Raji (cell line): ENCODE data around the gene PRKAB2.

Source experiments
- POLR2A ChIP-seq: IDR thresholded peaks from 2 replicates; pipeline ENCODE4 v1.6.1; 2011; ENCODE audit warnings: low read depth, low read length, control low read depth; ENCODE audit not compliant: insufficient read depth

Gene PRKAB2

DNA sequence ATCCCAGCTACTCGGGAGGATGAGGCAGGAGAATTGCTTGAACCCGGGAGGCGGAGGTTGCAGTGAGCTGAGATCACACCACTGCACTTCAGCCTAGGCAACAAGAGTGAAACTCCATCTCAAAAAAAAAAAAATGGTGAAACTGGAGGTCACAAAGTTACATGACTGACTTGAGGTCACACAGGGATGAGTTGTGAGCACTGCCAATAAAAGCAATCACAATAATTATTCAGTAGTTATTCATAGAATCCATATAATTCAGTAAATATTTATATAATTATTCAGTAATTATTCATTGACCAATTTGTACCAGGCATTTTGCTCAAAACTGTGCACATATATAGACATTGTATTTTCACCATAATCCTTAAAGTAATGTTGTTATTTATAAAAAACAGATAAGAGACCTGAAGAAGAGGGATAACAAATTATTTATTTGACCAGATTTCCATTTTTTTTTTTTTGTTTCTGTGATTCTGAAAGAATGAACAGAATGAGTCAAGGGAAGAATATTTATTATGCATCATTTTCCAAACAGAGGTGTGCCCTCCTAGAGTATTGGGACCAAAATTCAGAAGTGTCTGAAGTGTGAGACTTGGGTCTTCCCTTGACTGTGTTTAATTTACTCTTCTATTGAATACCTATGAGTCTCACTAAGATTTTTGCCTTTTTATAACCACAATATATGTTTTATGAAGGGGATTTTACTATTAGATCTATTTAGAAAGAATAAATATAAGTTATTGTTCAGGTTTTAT is 43.0 kb downstream of the PRKAB2 start:
- TF ChIP-seq POLR2A = no peak

DNA sequence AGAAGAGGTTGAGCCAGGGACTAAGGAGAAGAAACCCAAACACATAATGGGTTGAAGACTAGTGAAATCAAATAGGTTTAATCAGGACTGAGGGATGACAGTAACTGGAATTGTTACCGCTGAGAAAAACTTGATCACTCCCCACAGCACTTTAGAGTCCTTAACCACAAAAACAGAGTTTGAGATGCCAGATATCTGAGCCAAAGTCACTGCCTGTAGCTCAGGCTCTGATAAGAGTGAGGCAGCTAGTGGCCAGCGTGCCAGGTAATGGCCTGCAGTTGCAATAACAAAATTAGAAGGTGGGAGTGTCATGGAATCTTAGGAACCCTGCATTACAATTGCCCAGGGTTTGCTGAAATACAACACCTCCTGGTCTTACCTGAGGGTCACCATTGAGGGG is 48.0 kb downstream of the PRKAB2 start:
- no peak for TF ChIP-seq POLR2A

DNA sequence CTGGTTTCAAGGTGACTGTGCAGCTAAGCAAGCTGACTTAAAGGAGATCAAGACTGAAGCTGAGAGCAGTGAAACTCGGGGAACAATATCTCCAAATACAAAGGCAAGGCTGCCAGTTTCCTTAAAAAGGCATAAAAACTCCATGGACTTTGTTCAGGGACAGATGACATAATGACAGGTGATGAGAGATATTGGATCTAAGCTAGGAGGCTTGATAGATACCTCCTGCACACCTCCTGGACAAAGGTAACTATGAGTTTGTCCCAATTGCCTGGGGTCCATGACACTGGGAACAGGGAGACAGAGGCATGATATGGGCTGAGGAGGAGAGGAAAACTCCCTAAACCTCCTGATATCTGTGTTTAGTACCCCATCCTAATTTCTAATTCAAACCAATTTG is 55.2 kb downstream of the PRKAB2 start:
- TF ChIP-seq POLR2A = no peak

DNA sequence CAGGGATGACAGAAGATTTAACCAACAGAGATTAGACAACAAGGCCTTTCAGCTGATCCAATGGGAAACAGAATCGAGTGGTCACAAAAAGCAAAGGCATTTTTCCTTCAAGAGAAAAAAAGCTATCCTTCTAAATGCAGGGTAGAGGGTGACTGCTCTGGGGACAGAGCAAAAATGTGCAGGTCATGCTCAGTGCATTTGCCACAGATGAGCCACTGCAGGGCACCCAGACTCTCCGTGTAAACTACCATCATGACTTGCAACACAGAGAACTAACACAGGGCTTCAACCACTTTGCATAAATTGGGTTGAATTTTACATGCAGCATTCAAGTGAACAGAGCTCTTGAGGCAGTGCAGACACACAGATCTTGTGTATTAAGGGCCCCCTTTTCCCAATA is 56.8 kb downstream of the PRKAB2 start:
- TF ChIP-seq POLR2A = no peak

DNA sequence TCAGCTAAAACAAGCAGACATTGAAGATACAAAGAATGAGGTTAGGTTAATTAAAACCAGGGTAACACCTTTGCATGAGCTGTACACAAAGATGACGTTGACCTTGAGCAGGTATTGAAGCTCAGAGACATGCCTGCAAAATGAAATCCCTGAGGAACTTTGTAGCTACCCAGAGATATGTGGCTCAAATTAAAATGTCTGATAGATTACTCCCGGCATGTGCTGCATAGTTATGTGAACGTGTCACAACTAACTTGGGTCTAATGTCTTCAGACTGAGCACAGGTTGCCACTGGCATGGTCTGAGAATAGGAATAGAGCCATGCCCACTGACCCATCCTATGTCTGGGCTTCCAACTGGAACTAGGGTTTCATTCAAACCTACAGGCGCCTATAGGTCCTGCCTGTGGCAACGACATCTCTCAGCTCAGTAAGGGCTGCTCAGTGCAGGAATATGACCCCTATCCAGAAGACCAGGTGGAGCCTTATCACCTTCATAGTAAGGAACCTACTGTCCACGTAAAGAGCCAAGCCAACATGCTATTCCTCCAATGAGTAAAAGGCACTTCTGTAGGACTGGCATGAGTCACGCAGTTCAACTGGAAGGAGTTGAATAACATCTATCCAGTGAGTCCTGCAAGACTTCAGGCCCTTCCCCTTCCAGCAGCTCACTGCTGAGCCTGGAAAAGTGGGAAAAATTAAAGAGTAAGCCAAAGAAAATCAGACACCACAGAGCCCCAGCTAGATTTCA is 60.7 kb downstream of the PRKAB2 start:
- no peak for TF ChIP-seq POLR2A

- TF ChIP-seq POLR2A = no peak
Measured at GRCh38 chr1:147110872-147111271, 61.4 kb downstream of the PRKAB2 start.

- TF ChIP-seq POLR2A = no peak
Measured at GRCh38 chr1:147110434-147110833, 61.8 kb downstream of the PRKAB2 start.

GRCh38 chr1:147109762-147110161 is 62.5 kb downstream of the PRKAB2 start:
- TF ChIP-seq POLR2A = no peak

GRCh38 chr1:147109041-147109440 is 63.2 kb downstream of the PRKAB2 start:
- TF ChIP-seq POLR2A = no peak

DNA sequence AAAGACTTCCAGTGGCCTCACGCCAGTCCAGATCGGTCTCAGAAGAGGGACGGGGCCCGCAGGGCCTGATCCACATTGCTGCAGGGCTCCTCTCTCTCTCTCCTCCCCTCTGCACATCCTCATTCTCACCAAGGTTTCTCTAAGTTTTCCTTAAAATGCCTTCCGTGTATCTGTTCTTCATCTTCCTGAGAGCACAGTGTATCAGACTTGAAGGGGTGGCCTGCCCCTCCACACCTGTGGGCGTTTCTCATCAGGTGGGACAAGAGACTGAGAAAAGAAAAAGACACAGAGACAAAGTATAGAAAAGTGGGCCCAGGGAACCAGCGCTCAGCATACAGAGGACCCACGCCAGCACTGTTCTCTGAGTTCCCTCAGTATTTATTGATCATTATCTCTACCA is 66.4 kb downstream of the PRKAB2 start:
- TF ChIP-seq POLR2A = no peak
